Nephron progenitor cell (in vitro differentiated cells): ENCODE data around the gene PRKCQ.
A peak's percentile ranks its signal among the peaks of the same experiment; 100 is the strongest.

Experiments
- DNase-seq: peaks from one replicate; pipeline ENCODE4 v3.0.0; 2021
- H3K27ac Mint-ChIP-seq: 2 replicates; pipeline ENCODE4 v1.8.0; 2021; ENCODE audit warnings: mild to moderate bottlenecking, moderate library complexity, mixed read lengths
- H3K27me3 Mint-ChIP-seq: 2 replicates; pipeline ENCODE4 v1.8.0; 2021; ENCODE audit warnings: mild to moderate bottlenecking, low read depth, mixed read lengths; ENCODE audit not compliant: poor library complexity
- H3K36me3 Mint-ChIP-seq: 2 replicates; pipeline ENCODE4 v1.8.0; 2021; ENCODE audit warnings: low read depth, mixed read lengths
- H3K4me1 Mint-ChIP-seq: 2 replicates; pipeline ENCODE4 v1.8.0; 2021; ENCODE audit warnings: mixed read lengths
- H3K4me3 Mint-ChIP-seq: 2 replicates; pipeline ENCODE4 v1.8.0; 2021; ENCODE audit warnings: mild to moderate bottlenecking, moderate library complexity, mixed read lengths
- H3K9me3 Mint-ChIP-seq: 2 replicates; pipeline ENCODE4 v1.8.0; 2021; ENCODE audit warnings: mild to moderate bottlenecking, moderate library complexity, mixed read lengths
- TF ChIP-seq, protein P1 (sequence below): fragments of 200-600 bp; sonication (generic); IDR thresholded peaks from 2 replicates; pipeline ENCODE4 v1.5.0; 2021; ENCODE audit warnings: antibody characterized with exemption

Gene PRKCQ

DNA sequence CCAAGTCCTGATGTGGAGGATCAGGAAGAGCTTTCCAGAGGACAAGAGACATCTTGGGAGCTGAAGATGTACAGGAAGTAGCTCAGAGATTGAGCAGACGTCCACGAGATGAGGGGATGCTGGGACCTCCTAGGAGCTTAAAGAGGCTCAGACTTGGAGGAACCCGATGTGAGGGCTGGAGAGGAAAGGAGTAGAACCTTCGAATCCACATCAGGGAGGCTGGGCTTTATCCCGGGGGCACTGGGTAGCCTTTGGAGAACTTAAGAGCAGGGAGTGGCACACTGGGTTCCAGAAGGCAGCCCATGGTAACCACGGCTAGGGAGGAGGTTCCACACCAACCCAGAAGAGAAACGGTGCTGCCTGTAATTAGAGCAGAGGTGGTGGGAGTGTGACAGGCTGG, 10.8 kb downstream of the PRKCQ start:
- no peak overlapping the region for H3K27ac Mint-ChIP-seq
- H3K36me3 Mint-ChIP-seq, result no peaks in the 10 kb centered on the region
- peaks cover 3% of the 10 kb centered on the region for H3K27me3 Mint-ChIP-seq
- H3K9me3 Mint-ChIP-seq, result no peaks in the 10 kb centered on the region
- H3K4me3 Mint-ChIP-seq, result no peak overlapping the region
- DNase-seq, result no peak
- TF ChIP-seq, protein P1, sequence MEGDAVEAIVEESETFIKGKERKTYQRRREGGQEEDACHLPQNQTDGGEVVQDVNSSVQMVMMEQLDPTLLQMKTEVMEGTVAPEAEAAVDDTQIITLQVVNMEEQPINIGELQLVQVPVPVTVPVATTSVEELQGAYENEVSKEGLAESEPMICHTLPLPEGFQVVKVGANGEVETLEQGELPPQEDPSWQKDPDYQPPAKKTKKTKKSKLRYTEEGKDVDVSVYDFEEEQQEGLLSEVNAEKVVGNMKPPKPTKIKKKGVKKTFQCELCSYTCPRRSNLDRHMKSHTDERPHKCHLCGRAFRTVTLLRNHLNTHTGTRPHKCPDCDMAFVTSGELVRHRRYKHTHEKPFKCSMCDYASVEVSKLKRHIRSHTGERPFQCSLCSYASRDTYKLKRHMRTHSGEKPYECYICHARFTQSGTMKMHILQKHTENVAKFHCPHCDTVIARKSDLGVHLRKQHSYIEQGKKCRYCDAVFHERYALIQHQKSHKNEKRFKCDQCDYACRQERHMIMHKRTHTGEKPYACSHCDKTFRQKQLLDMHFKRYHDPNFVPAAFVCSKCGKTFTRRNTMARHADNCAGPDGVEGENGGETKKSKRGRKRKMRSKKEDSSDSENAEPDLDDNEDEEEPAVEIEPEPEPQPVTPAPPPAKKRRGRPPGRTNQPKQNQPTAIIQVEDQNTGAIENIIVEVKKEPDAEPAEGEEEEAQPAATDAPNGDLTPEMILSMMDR, result no peak
- peaks cover 31% of the 10 kb centered on the region for H3K4me1 Mint-ChIP-seq

DNA sequence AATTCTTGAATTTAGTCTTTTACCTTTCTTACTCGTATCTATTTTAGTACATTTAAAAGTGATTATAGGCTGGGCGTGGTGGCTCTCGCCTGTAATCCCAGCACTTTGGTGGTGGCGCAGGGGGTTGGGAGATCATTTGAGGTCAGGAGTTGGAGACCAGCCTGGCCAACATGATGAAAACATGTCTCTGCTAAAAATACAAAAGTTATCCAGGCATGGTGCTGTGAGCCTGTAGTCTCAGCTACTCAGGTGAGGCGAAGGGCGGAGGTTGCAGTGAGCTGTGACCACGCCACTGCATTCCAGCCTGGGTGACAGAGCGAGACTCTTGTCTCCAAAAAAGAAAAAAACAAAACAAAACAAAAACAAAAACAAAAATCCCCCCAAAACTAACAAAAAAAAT, 12.2 kb downstream of the PRKCQ start:
- DNase-seq, result no peak
- H3K36me3 Mint-ChIP-seq, result no peaks in the 10 kb centered on the region
- no peak overlapping the region for H3K4me3 Mint-ChIP-seq
- no peaks in the 10 kb centered on the region for H3K9me3 Mint-ChIP-seq
- TF ChIP-seq, protein P1, result no peak
- H3K27ac Mint-ChIP-seq, result no peak overlapping the region
- peaks cover 43% of the 10 kb centered on the region for H3K4me1 Mint-ChIP-seq
- H3K27me3 Mint-ChIP-seq, result peaks cover 3% of the 10 kb centered on the region

DNA sequence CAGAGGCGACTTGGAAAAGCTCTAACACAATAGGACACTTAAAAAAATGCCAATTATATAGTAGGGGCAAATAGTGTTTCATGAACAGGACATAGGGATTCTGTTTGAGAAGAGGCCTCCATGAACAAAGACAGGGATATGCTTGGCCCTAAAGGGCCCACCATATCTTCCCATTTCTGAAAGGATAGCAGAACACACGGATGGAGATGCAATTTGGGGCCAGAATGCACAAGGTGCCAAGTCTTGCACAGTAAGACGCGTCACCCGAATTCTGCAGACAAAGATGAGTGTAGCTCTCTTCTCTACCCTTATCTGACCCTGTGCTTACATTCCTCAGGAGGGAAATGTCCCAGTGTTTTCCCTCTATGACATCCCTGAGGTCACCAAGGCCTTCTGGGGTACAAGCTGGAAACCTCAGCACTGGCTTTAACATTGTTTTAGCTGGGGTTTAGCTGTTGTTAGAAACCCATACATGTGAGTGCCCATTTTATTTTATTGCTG, 12.8 kb downstream of the PRKCQ start:
- Mint-ChIP-seq H3K27me3 (peaks cover 3% of the 10 kb centered on the region), H3K27ac (no peak overlapping the region), H3K36me3 (no peaks in the 10 kb centered on the region), H3K9me3 (no peaks in the 10 kb centered on the region), H3K4me3 (no peak overlapping the region), H3K4me1 (peaks cover 41% of the 10 kb centered on the region)
- DNase-seq, result no peak
- TF ChIP-seq, protein P1, result no peak

DNA sequence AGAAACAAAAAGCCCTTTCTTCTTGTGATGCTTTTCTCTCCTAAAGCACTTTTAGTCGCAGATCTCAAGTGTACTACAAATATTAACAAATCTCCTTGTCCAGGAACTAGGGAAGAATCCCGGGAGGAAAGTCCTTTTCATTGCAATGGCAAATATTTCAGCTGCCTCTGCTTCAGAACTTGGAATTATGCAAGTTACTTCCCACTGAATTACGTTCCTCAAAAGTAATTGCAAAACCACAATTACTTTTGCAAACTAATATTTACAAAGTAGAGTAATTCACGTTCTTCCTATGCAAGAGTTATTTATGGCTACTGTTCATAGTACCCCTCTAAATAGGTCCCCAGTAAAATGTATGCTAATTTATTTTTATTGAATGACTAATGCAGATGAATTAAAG, 14.5 kb downstream of the PRKCQ start:
- H3K36me3 Mint-ChIP-seq, result no peaks in the 10 kb centered on the region
- H3K27ac Mint-ChIP-seq, result no peak overlapping the region

DNA sequence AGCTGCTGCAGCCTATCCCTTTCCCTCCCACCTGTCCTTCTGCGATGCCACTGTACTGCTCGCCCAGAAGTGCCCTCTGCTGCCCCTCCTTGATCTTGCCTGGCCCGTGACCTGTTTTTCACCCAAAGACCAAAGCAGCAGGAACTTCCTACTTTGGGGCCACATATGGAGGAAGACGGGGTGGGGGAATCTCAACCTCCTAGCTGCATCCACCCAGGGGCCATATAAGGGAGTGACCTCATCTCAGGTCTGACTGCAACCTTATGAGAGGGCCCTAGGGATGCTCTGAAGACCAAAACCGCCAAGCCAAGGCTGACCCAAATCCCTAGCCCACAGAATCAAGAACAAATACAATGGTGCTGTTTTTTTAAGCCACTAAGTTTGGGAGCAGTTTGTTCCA, 15.7 kb downstream of the PRKCQ start:
- TF ChIP-seq, protein P1, result no peak
- Mint-ChIP-seq H3K27me3 (no peaks in the 10 kb centered on the region), H3K9me3 (no peaks in the 10 kb centered on the region), H3K4me3 (no peak overlapping the region), H3K4me1 (peaks cover 18% of the 10 kb centered on the region), H3K27ac (no peak overlapping the region), H3K36me3 (no peaks in the 10 kb centered on the region)
- DNase-seq, result no peak

More for the DNA sequence above, 14.5 kb downstream of the PRKCQ start:
- DNase-seq, result no peak
- TF ChIP-seq, protein P1, result no peak
- Mint-ChIP-seq H3K4me1 (peaks cover 28% of the 10 kb centered on the region), H3K4me3 (no peak overlapping the region), H3K27me3 (no peaks in the 10 kb centered on the region), H3K9me3 (no peaks in the 10 kb centered on the region)

DNA sequence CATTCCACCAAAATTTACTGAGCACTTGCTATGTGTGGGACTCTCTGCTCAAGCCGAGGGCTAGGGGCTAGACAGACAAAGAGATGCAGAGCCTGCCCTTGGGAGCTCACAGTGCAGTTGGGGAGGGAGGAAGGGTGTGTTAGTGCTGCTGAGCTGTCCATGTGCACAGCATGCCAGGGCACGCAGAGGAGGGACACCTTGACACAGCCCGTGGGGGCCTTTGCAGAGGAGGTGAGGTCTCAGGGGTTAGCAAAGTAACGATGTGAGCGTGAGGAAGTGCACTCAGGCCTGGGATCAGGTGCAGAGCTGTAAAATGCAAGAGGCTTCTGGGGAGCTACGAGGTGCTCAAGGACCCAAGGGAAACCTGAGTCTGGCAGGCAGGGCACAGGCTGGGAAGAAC, 16.3 kb downstream of the PRKCQ start:
- Mint-ChIP-seq H3K27me3 (no peaks in the 10 kb centered on the region), H3K36me3 (no peaks in the 10 kb centered on the region), H3K9me3 (no peaks in the 10 kb centered on the region), H3K4me1 (peaks cover 18% of the 10 kb centered on the region), H3K4me3 (no peak overlapping the region), H3K27ac (peak overlapping the region; percentile 28)
- TF ChIP-seq, protein P1, result no peak
- no peak for DNase-seq
